Gastroesophageal sphincter (tissue), 4 donors: ENCODE data around the gene NCOR2. TPM values are rescaled to one million over a fixed set of nuclear protein-coding genes. Genes with fewer than 3 reads are reported as not detected.
A peak's percentile ranks its signal among the peaks of the same experiment; 100 is the strongest.
"Not testable (repeated sequence)": the region's sequence is repeated elsewhere in the genome, so short reads cannot be mapped to it uniquely, and the experiment has no call there.

Source experiments
- ATAC-seq: fragments of 150-250 bp; one replicate; pipeline ENCODE4 v1.9.1; 2016; ENCODE audit warnings: mild to moderate bottlenecking, moderate library complexity
- H3K27ac ChIP-seq, 4 donors: fragments of 200-600 bp; sonication (generic) in 3 of 4; 1 replicate in 3 of 4; 2 replicates in 1 of 4; pipeline ENCODE4 v1.5.1; 2016 to 2019
- H3K27me3 ChIP-seq: fragments of 200-600 bp; sonication (generic); one replicate; pipeline ENCODE4 v1.5.1; 2019
- H3K36me3 ChIP-seq, 2 donors: fragments of 200-600 bp; sonication (generic); one replicate each; pipeline ENCODE4 v1.5.1; 2019; ENCODE audit warnings: control low read depth in 1 of 2
- H3K4me1 ChIP-seq, 3 donors: fragments of 200-600 bp; sonication (generic); 1 replicate in 2 of 3; 2 replicates in 1 of 3; pipeline ENCODE4 v1.5.1; 2016 to 2019; ENCODE audit warnings: control low read depth in 2 of 3
- H3K4me3 ChIP-seq, 2 donors: fragments of 200-600 bp; sonication (generic); one replicate each; pipeline ENCODE4 v1.5.1; 2019; ENCODE audit warnings: mild to moderate bottlenecking in 1 of 2, moderate library complexity in 1 of 2
- H3K9me3 ChIP-seq, 3 donors: fragments of 200-600 bp; sonication (generic); one replicate each; pipeline ENCODE4 v1.5.1; 2017 to 2019; ENCODE audit warnings: control low read depth in 2 of 3
- CTCF ChIP-seq, 4 experiments: fragments of 200-600 bp in 2 of 4; fragments of 450-650 bp in 2 of 4; sonication (generic) in 1 of 4; IDR thresholded peaks; one replicate each; pipeline ENCODE4 v1.5.1; 2017 to 2019; ENCODE audit warnings: antibody characterized with exemption in 4 of 4, mild to moderate bottlenecking in 2 of 4, moderate library complexity in 2 of 4
- EP300 ChIP-seq: sonication (generic); formaldehyde crosslinking; IDR thresholded peaks from one replicate; pipeline ENCODE4 v1.6.1; 2017; ENCODE audit warnings: antibody characterized with exemption, mild to moderate bottlenecking
- POLR2A ChIP-seq, 2 donors: fragments of 450-650 bp; IDR thresholded peaks; one replicate each; pipeline ENCODE4 v1.6.1; 2017; ENCODE audit warnings: antibody characterized with exemption in 2 of 2, mild to moderate bottlenecking in 2 of 2, moderate library complexity in 1 of 2
- POLR2AphosphoS5 ChIP-seq: sonication (generic); formaldehyde crosslinking; IDR thresholded peaks from one replicate; pipeline ENCODE4 v1.6.1; 2017; ENCODE audit warnings: antibody characterized with exemption
- WGBS, 2 donors: methylation state at CpG; one replicate each; pipeline ENCODE4 v1.1.5; 2018; ENCODE audit warnings: low coverage in 1 of 2; 5-methylcytosine and 5-hydroxymethylcytosine counted together
- total RNA-seq, 4 donors: library from RNA; depleted of rRNA; stranded (reverse); fragments of >200 nt; gene quantifications; one replicate each; pipeline ENCODE4 v1.1.0, GENCODE V29; 2016

The NCOR2 gene
- total RNA-seq, 4 donors from 2014 or later, result 67.2 to 148 (median 105) TPM

GRCh38 chr12:124588751-124589267 lies 21.4 kb upstream of the NCOR2 start:
- Histone ChIP-seq H3K4me3 (no peak overlapping the region), H3K36me3 (no peaks in the 10 kb centered on the region), H3K9me3 (no peaks in the 10 kb centered on the region), H3K27me3 (no peaks in the 10 kb centered on the region), H3K4me1 (peaks cover 0 to 9% (median 4%) of the 10 kb centered on the region in 3 donors), H3K27ac (peak overlapping the region in 3 of 4 donors; percentile 48 to 57 (median 52))
- WGBS, 2 donors, result 29 to 35% methylated on average over 9 of the region's 9 CpGs
- peak; percentile 81 for ATAC-seq
- TF ChIP-seq CTCF (IDR thresholded peaks at IDR 0.05) (no peak), POLR2AphosphoS5 (no peak), EP300 (no peak), POLR2A (IDR thresholded peaks at IDR 0.05) (no peak)

- no peak overlapping the region for H3K4me3 ChIP-seq
- TF ChIP-seq CTCF (IDR thresholded peaks at IDR 0.05), result no peak
- TF ChIP-seq EP300, result no peak
- no peak for TF ChIP-seq POLR2AphosphoS5
- no peak for TF ChIP-seq POLR2A (IDR thresholded peaks at IDR 0.05)
- H3K27me3 ChIP-seq, result no peaks in the 10 kb centered on the region
- WGBS, 2 donors, result 71 to 75% methylated on average over 3 of the region's 4 CpGs
- H3K36me3 ChIP-seq, result no peaks in the 10 kb centered on the region
- no peak for ATAC-seq
- no peaks in the 10 kb centered on the region for H3K9me3 ChIP-seq
- peak overlapping the region in 3 of 4 donors; percentile 48 to 57 (median 52) for H3K27ac ChIP-seq
- peaks cover 0 to 9% (median 4%) of the 10 kb centered on the region in 3 donors for H3K4me1 ChIP-seq
Observed at GRCh38 chr12:124588018-124588634, 20.7 kb upstream of the NCOR2 start.

GRCh38 chr12:124586756-124587155 lies 19.3 kb upstream of the NCOR2 start:
- ATAC-seq, result no peak
- H3K36me3 ChIP-seq, result no peaks in the 10 kb centered on the region
- 82 to 83% methylated on average over 7 to 11 of the region's 11 CpGs for whole genome bisulfite sequencing, 2 donors

GRCh38 chr12:124584494-124584893 lies 17.1 kb upstream of the NCOR2 start:
- ATAC-seq, H3K27ac ChIP-seq, H3K9me3 ChIP-seq, H3K27me3 ChIP-seq, H3K36me3 ChIP-seq, H3K4me1 ChIP-seq, H3K4me3 ChIP-seq: not testable (repeated sequence)
- 90 to 91% methylated on average over 2 to 5 of the region's 7 CpGs for WGBS, 2 donors

More at GRCh38 chr12:124586756-124587155, 19.3 kb upstream of the NCOR2 start:
- no peak overlapping the region for H3K27ac ChIP-seq
- TF ChIP-seq EP300 (no peak), CTCF (IDR thresholded peaks at IDR 0.05) (no peak), POLR2AphosphoS5 (no peak), POLR2A (IDR thresholded peaks at IDR 0.05) (no peak)
- no peaks in the 10 kb centered on the region for H3K9me3 ChIP-seq
- H3K27me3 ChIP-seq, result no peaks in the 10 kb centered on the region
- peaks cover 0 to 9% (median 4%) of the 10 kb centered on the region in 3 donors for H3K4me1 ChIP-seq
- no peak overlapping the region for H3K4me3 ChIP-seq

GRCh38 chr12:124583854-124584253 lies 16.4 kb upstream of the NCOR2 start:
- H3K4me3 ChIP-seq, result no peak overlapping the region
- H3K4me1 ChIP-seq, result peaks cover 0 to 5% (median 4%) of the 10 kb centered on the region in 3 donors
- 87 to 100% methylated on average over 2 to 6 of the region's 10 CpGs for WGBS, 2 donors
- ATAC-seq, result no peak
- no peaks in the 10 kb centered on the region for H3K36me3 ChIP-seq
- TF ChIP-seq POLR2AphosphoS5, result no peak
- TF ChIP-seq POLR2A (IDR thresholded peaks at IDR 0.05), result no peak
- no peak for TF ChIP-seq CTCF (IDR thresholded peaks at IDR 0.05)
- TF ChIP-seq EP300, result no peak
- H3K27ac ChIP-seq, result no peak overlapping the region
- peaks cover 0 to 4% (median 0%) of the 10 kb centered on the region in 3 donors for H3K9me3 ChIP-seq
- no peaks in the 10 kb centered on the region for H3K27me3 ChIP-seq
